Kidney epithelial cell (primary cell): ENCODE measurements around the gene ERC1. TPM values are rescaled to one million over a fixed set of nuclear protein-coding genes. Genes with fewer than 3 reads are reported as not detected.

Experiments used
- DNase-seq: peaks from one replicate; pipeline ENCODE4 v3.0.0-alpha.2; 2010; ENCODE audit warnings: low read depth
- H3K27me3 ChIP-seq: 2 replicates; pipeline ENCODE4 v1.6.0; 2011; ENCODE audit warnings: low read length; ENCODE audit not compliant: control insufficient read depth, insufficient read depth
- H3K36me3 ChIP-seq: 2 replicates; pipeline ENCODE4 v1.5.1; 2011; ENCODE audit warnings: low read length; ENCODE audit not compliant: control insufficient read depth, insufficient read depth
- H3K4me3 ChIP-seq: 2 replicates; pipeline ENCODE4 v1.5.1; 2011; ENCODE audit warnings: low read depth, mild to moderate bottlenecking, control low read depth, low read length
- CTCF ChIP-seq: IDR thresholded peaks from 2 replicates; pipeline ENCODE4 v1.5.1; 2011; ENCODE audit warnings: mild to moderate bottlenecking, moderate library complexity, low read length, control low read depth, inconsistent platforms; ENCODE audit not compliant: insufficient read depth, poor library complexity, severe bottlenecking
- total RNA-seq: library from RNA; depleted of rRNA; stranded (reverse); fragments of >200 nt; gene quantifications from 2 replicates; pipeline ENCODE4 v1.2.3, GENCODE V29; 2015

Gene ERC1
- total RNA-seq, 1 donor from 2014 or later = 16.4 TPM

GRCh38 chr12:1185460-1186182 lies 194.6 kb downstream of the ERC1 start:
- no peaks in the 10 kb centered on the region for H3K27me3 ChIP-seq
- no peak overlapping the region for H3K4me3 ChIP-seq
- TF ChIP-seq CTCF = no peak
- H3K36me3 ChIP-seq = no peaks in the 10 kb centered on the region
- no peak for DNase-seq

- TF ChIP-seq CTCF = no peak
- H3K36me3 ChIP-seq = no peaks in the 10 kb centered on the region
- DNase-seq = no peak
- no peak overlapping the region for H3K4me3 ChIP-seq
- H3K27me3 ChIP-seq = no peaks in the 10 kb centered on the region
These were observed 195.3 kb downstream of the ERC1 start for GRCh38 chr12:1186298-1186697.

- DNase-seq = no peak
- Histone ChIP-seq H3K36me3 (peaks cover 1% of the 10 kb centered on the region), H3K27me3 (no peaks in the 10 kb centered on the region), H3K4me3 (no peak overlapping the region)
- no peak for TF ChIP-seq CTCF
These were observed 197.0 kb downstream of the ERC1 start for GRCh38 chr12:1188016-1188415.

- DNase-seq = no peak
- H3K36me3 ChIP-seq = peaks cover 1% of the 10 kb centered on the region
These were observed 198.1 kb downstream of the ERC1 start for GRCh38 chr12:1189163-1189562.

GRCh38 chr12:1195513-1195912 lies 204.5 kb downstream of the ERC1 start:
- Histone ChIP-seq H3K4me3 (no peak overlapping the region), H3K36me3 (peaks cover 1% of the 10 kb centered on the region), H3K27me3 (no peaks in the 10 kb centered on the region)
- TF ChIP-seq CTCF = no peak
- DNase-seq = no peak

More at GRCh38 chr12:1189163-1189562, 198.1 kb downstream of the ERC1 start:
- Histone ChIP-seq H3K27me3 (no peaks in the 10 kb centered on the region), H3K4me3 (no peak overlapping the region)
- no peak for TF ChIP-seq CTCF
